ENCODE data around the gene SPINT1. TPM values are rescaled to one million over a fixed set of nuclear protein-coding genes. Genes with fewer than 3 reads are reported as not detected.
A peak's percentile ranks its signal among the peaks of the same experiment; 100 is the strongest.

The SPINT1 gene
- total and polyA plus RNA-seq, 10 donors: 4.8 to 25.8 (median 8.6) TPM

DNA sequence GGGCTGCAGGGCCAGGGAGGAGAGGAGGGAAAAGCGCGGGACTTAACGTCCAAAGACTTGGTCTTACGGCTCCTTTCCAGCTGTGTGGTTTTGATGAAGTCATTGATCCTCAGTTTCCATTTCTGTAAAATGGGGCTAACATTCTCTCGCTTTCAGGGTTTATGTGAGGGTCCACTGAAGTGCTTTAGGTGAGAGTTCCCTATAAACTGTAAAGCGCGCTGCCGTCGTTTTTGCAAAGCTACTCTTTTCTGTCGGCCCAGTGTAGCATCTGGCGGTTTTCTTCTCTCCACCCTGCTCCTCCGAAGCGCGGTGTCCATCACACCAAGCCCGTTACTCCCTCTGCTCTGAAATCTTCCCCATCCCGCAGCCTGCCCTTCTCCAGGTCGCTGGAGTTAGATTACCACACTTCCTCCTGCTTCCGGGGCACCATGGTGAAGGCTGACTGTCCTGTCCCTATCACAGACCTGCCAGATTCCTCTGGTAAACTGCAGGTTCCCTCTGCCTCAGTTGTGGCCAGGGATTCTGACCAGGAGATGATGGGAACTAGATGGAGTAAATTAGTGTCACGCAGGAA, 35.9 kb upstream of the SPINT1 start:
- TF ChIP-seq POLR2A (IDR thresholded peaks at IDR 0.05): no peak
- TF ChIP-seq, protein P1, sequence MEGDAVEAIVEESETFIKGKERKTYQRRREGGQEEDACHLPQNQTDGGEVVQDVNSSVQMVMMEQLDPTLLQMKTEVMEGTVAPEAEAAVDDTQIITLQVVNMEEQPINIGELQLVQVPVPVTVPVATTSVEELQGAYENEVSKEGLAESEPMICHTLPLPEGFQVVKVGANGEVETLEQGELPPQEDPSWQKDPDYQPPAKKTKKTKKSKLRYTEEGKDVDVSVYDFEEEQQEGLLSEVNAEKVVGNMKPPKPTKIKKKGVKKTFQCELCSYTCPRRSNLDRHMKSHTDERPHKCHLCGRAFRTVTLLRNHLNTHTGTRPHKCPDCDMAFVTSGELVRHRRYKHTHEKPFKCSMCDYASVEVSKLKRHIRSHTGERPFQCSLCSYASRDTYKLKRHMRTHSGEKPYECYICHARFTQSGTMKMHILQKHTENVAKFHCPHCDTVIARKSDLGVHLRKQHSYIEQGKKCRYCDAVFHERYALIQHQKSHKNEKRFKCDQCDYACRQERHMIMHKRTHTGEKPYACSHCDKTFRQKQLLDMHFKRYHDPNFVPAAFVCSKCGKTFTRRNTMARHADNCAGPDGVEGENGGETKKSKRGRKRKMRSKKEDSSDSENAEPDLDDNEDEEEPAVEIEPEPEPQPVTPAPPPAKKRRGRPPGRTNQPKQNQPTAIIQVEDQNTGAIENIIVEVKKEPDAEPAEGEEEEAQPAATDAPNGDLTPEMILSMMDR (IDR thresholded peaks at IDR 0.05 in 8 of 11, conservative IDR thresholded peaks at IDR 0.05 in 3 of 11): no peak
- no peak for TF ChIP-seq POLR2AphosphoS5 (IDR thresholded peaks at IDR 0.05)
- peak overlapping the region; percentile 78 to 96 (median 90) for H3K4me3 ChIP-seq
- H3K27me3 ChIP-seq (replicated peaks in 1 of 7): no peaks in the 10 kb centered on the region
- intact Hi-C loops (cut with DNase I; ENCODE audit: low total_unique reads): no loop called here
- no peak for DNase-seq
- H3K36me3 ChIP-seq: peaks cover 0 to 52% (median 9%) of the 10 kb centered on the region in 6 donors
- WGBS, 5 donors: 11 to 50% (median 21%) methylated on average over 16 to 19 of the region's 19 CpGs
- peak overlapping the region in 7 of 8 donors; percentile 93 to 99 (median 97) for H3K27ac ChIP-seq
- H3K4me1 ChIP-seq: peaks cover 12 to 58% (median 44%) of the 10 kb centered on the region in 6 donors
- H3K9me3 ChIP-seq: no peaks in the 10 kb centered on the region

DNA sequence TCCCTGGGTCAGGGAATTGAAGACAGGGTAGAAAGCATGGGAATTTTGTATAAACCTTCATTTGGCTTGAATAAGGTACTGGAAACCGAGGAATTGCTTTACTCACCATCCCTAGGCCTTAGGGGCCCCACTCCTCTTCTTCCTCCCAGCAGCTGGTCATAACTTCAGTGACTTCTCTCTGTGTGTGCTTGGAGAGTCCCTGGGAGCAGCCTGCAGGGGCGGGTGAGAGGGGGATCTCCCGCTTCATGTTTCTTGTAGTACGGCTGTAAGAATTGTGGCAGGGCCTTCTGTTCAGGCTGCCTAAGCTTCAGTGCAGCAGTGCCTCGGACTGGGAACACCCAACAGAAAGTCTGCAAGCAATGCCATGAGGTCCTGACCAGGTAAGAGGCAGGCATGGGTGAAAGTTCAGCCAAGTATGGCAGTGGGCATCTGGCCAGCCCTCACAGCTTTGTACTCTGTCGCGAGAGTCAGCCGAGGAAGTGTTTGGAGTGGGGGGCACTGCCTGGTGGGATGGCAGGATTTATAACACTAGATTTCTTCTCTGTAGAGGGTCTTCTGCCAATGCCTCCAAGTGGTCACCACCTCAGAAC, 34.9 kb upstream of the SPINT1 start:
- no peak for TF ChIP-seq POLR2AphosphoS5 (IDR thresholded peaks at IDR 0.05)
- H3K27me3 ChIP-seq (replicated peaks in 1 of 7): no peaks in the 10 kb centered on the region
- H3K27ac ChIP-seq: no peak overlapping the region
- peaks cover 12 to 48% (median 41%) of the 10 kb centered on the region in 6 donors for H3K4me1 ChIP-seq
- H3K36me3 ChIP-seq: peaks cover 0 to 52% (median 19%) of the 10 kb centered on the region in 6 donors
- 74 to 84% (median 78%) methylated on average over 8 of the region's 8 CpGs for WGBS, 5 donors
- no peak for DNase-seq
- H3K4me3 ChIP-seq: peak overlapping the region in 1 of 8 donors; percentile 94
- no peaks in the 10 kb centered on the region for H3K9me3 ChIP-seq
- intact Hi-C loops (cut with DNase I; ENCODE audit: low total_unique reads): no loop called here

DNA sequence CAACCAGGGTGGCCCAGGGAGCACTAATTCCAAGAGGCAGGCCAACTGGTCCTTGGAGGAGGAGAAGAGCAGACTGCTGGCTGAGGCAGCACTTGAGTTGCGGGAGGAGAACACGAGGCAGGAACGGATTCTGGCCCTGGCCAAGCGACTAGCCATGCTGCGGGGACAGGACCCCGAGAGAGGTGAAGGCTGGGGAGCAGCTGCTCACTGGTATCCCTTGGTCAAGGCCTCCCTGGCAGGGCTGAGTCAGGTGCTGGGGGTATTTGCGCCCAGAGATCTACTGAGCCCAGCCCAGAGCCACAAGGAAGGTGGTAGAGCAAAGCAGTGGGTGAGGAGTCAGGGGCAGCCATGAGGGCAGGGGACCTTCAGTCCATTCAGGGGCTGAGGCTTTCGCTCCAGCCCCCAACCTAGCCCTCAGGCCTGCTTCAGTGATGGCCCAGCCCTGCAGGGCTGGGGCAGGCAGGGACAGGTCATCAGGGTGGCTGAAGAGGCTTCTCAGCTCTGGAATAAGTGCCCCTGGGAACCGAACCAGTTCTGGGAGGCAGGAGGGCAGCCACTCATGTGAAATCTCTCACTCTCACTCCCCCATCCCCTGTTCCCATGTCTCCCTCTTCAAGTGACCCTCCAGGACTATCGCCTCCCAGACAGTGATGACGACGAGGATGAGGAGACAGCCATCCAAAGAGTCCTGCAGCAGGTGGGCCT, 31.0 kb upstream of the SPINT1 start:
- Histone ChIP-seq H3K4me3 (no peak overlapping the region), H3K36me3 (peaks cover 0 to 72% (median 31%) of the 10 kb centered on the region in 6 donors), H3K27me3 (replicated peaks in 1 of 7) (no peaks in the 10 kb centered on the region), H3K9me3 (no peaks in the 10 kb centered on the region), H3K27ac (no peak overlapping the region), H3K4me1 (peaks cover 3 to 17% (median 13%) of the 10 kb centered on the region in 6 donors)
- WGBS, 5 donors: 94 to 99% (median 96%) methylated on average over 10 to 12 of the region's 12 CpGs
- TF ChIP-seq, protein P1 (IDR thresholded peaks at IDR 0.05 in 8 of 11, conservative IDR thresholded peaks at IDR 0.05 in 3 of 11): no peak
- no peak for TF ChIP-seq POLR2A (IDR thresholded peaks at IDR 0.05)
- TF ChIP-seq POLR2AphosphoS5 (IDR thresholded peaks at IDR 0.05): no peak
- DNase-seq: no peak
- intact Hi-C loops (cut with DNase I; ENCODE audit: low total_unique reads): no loop called here

DNA sequence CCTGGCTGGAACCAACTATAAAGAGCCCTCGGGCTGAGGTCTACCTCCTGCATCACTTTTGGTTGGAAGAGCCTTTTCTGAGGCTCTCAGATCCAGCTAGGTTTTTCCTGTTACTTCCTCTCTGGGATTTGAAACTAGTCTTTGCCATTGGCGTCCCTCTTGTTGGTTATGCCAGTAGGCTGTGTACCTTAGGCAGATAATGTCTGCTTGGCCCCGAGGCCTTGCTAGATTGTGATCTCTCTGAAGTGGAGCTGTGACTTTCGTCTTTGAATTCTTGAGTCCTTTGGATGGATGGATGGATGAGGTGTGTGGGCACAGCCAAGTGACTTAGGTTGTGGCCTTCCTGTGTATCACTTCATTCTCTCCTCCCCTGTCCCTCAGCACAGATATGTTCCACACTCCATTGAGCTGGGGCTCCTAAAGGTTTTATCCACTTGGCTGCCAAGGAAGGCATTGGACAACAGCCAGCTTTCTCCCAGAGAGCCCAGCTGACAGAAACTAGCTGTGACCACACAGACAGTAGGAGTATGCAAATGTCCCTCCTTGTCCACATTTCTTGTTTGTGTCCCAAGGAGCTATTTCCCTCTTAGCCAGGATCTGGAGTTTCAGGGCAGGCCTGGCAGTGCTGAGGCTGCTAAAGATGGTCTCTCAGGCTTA, 28.7 kb upstream of the SPINT1 start:
- intact Hi-C loops (cut with DNase I; ENCODE audit: low total_unique reads): no loop called here

More for the DNA sequence above, 28.7 kb upstream of the SPINT1 start:
- Histone ChIP-seq H3K27me3 (replicated peaks in 1 of 7) (no peaks in the 10 kb centered on the region), H3K9me3 (no peaks in the 10 kb centered on the region), H3K36me3 (peaks cover 0 to 60% (median 31%) of the 10 kb centered on the region in 6 donors), H3K4me1 (no peaks in the 10 kb centered on the region), H3K4me3 (no peak overlapping the region), H3K27ac (peak overlapping the region in 4 of 8 donors; percentile 31 to 52 (median 42))
- no peak for TF ChIP-seq POLR2AphosphoS5 (IDR thresholded peaks at IDR 0.05)
- TF ChIP-seq, protein P1 (IDR thresholded peaks at IDR 0.05 in 8 of 11, conservative IDR thresholded peaks at IDR 0.05 in 3 of 11): no peak
- TF ChIP-seq POLR2A (IDR thresholded peaks at IDR 0.05): no peak
- DNase-seq: no peak
- WGBS, 5 donors: 88 to 96% (median 91%) methylated on average over 4 of the region's 4 CpGs
